Measurements from ENCODE around the gene HHIPL1.

Gene HHIPL1

DNA sequence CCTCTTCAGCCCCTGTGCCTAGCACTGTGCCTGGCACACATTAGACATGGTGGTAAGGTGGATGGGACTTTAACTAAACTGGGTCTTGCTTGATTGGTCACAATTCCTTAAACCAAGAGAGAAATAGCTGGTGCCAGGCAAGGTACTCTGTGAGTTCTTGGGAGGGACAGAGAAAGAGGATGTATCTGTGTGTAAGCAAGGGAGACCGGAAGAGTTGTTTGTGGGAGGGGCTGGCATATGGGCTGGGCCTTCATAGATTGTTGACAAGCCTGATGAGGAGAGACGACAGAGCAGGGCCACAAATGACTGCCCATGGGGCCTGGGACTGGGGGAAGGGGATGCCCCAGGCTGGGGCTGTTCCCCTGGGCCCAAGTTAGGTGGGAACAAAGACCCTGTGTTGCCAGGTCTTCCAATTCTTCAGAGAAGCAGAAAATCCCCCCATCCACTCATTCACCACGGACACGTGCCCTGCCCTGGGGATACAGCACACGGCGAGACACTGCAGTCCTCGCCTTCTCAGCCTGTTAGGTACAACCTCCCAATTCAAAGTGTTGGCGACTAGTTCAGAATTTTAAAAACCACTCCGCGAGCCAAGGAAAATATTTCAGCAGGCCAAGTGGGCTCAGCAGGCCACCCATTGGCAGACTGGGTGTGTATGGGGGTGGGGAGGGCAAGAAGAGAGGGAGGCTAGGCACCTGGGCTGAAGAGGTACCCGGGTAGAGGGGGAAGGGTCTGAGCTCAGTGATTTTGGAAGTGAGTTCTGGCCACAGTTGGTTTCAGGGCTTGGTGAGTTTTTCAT lies 27.8 kb downstream of the HHIPL1 start:
- TF ChIP-seq, protein P1, sequence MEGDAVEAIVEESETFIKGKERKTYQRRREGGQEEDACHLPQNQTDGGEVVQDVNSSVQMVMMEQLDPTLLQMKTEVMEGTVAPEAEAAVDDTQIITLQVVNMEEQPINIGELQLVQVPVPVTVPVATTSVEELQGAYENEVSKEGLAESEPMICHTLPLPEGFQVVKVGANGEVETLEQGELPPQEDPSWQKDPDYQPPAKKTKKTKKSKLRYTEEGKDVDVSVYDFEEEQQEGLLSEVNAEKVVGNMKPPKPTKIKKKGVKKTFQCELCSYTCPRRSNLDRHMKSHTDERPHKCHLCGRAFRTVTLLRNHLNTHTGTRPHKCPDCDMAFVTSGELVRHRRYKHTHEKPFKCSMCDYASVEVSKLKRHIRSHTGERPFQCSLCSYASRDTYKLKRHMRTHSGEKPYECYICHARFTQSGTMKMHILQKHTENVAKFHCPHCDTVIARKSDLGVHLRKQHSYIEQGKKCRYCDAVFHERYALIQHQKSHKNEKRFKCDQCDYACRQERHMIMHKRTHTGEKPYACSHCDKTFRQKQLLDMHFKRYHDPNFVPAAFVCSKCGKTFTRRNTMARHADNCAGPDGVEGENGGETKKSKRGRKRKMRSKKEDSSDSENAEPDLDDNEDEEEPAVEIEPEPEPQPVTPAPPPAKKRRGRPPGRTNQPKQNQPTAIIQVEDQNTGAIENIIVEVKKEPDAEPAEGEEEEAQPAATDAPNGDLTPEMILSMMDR (conservative IDR thresholded peaks at IDR 0.05; ENCODE audit: low read length): no peak
- no peak for TF ChIP-seq EZH2phosphoT487 (IDR thresholded peaks at IDR 0.05; ENCODE audit: borderline replicate concordance)
- H3K4me2 ChIP-seq (ENCODE audit: low read depth, low read length, poor library complexity, severe bottlenecking): no peak overlapping the region
- no peaks in the 10 kb centered on the region for H3K9me2 ChIP-seq (replicated peaks; ENCODE audit: low read depth, low read length)
- H2AFZ ChIP-seq (ENCODE audit: low read length): no peak overlapping the region
- no peaks in the 10 kb centered on the region for H3K27me3 ChIP-seq (ENCODE audit: insufficient read depth, low read length, poor library complexity, severe bottlenecking)
- no peaks in the 10 kb centered on the region for H3K36me3 ChIP-seq (ENCODE audit: insufficient read depth, low read length)
- H3F3A ChIP-seq (ENCODE audit: low read depth): no peaks in the 10 kb centered on the region
- H4K20me1 ChIP-seq (ENCODE audit: insufficient read depth, low read length, poor library complexity, severe bottlenecking): no peaks in the 10 kb centered on the region
- no peaks in the 10 kb centered on the region for H3K79me2 ChIP-seq (ENCODE audit: insufficient read depth, low read length)
- no peak overlapping the region for H3K4me3 ChIP-seq (ENCODE audit: low read length, poor library complexity, severe bottlenecking)
- no peaks in the 10 kb centered on the region for H3K9me3 ChIP-seq (ENCODE audit: insufficient read depth, low read depth, low read length)
- no peaks in the 10 kb centered on the region for H3K4me1 ChIP-seq (ENCODE audit: insufficient read depth, low read length, poor library complexity, severe bottlenecking)
- no peak overlapping the region for H3K9ac ChIP-seq (ENCODE audit: low read depth, low read length, poor library complexity, severe bottlenecking)

DNA sequence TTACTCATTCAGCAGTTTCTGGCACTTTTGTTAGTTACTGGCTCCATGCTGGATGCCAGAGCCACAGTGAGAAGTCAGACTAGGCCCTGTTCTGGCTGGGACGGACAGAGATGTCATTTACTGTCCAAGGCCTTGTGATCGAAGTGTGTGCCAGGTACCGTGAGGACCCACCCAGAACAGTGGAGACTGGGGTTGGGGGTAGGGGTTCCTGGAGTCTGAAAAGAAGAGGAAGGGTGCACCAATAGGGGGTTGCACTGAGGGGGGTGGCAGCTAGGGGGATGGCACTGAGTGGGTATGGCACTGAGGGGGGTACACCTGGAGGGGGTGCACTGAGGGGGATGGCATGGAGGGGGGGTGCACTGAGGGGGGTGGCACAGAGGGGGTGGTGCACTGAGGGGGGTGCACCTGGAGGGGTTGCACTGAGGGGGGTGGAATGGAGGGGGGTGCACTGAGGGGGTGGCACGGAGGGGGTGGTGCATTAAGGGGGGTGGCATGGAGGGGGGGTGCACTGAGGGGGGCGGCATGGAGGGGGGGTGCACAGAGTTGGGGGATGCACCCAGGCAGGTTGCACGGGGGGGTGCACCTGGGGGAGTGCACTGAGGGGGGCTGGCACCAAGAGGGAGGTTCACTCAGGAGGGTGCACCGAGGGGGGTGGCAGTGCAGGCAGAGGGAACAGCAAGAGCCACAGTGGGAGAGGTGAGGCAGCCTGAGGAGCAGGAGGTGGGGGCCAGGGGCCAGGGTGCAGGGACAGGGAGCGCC lies 28.6 kb downstream of the HHIPL1 start:
- no peaks in the 10 kb centered on the region for H3K9me2 ChIP-seq (replicated peaks; ENCODE audit: low read depth, low read length)
- no peaks in the 10 kb centered on the region for H4K20me1 ChIP-seq (ENCODE audit: insufficient read depth, low read length, poor library complexity, severe bottlenecking)
- H3K4me3 ChIP-seq (ENCODE audit: low read length, poor library complexity, severe bottlenecking): no peak overlapping the region
- H3K36me3 ChIP-seq (ENCODE audit: insufficient read depth, low read length): no peaks in the 10 kb centered on the region
- TF ChIP-seq, protein P1 (conservative IDR thresholded peaks at IDR 0.05; ENCODE audit: low read length): no peak
- TF ChIP-seq EZH2phosphoT487 (IDR thresholded peaks at IDR 0.05; ENCODE audit: borderline replicate concordance): no peak
- no peak overlapping the region for H3K9ac ChIP-seq (ENCODE audit: low read depth, low read length, poor library complexity, severe bottlenecking)
- no peaks in the 10 kb centered on the region for H3K27me3 ChIP-seq (ENCODE audit: insufficient read depth, low read length, poor library complexity, severe bottlenecking)
- H3F3A ChIP-seq (ENCODE audit: low read depth): no peaks in the 10 kb centered on the region
- no peaks in the 10 kb centered on the region for H3K4me1 ChIP-seq (ENCODE audit: insufficient read depth, low read length, poor library complexity, severe bottlenecking)
- H3K79me2 ChIP-seq (ENCODE audit: insufficient read depth, low read length): no peaks in the 10 kb centered on the region
- no peak overlapping the region for H3K4me2 ChIP-seq (ENCODE audit: low read depth, low read length, poor library complexity, severe bottlenecking)
- no peaks in the 10 kb centered on the region for H3K9me3 ChIP-seq (ENCODE audit: insufficient read depth, low read depth, low read length)
- no peak overlapping the region for H2AFZ ChIP-seq (ENCODE audit: low read length)

DNA sequence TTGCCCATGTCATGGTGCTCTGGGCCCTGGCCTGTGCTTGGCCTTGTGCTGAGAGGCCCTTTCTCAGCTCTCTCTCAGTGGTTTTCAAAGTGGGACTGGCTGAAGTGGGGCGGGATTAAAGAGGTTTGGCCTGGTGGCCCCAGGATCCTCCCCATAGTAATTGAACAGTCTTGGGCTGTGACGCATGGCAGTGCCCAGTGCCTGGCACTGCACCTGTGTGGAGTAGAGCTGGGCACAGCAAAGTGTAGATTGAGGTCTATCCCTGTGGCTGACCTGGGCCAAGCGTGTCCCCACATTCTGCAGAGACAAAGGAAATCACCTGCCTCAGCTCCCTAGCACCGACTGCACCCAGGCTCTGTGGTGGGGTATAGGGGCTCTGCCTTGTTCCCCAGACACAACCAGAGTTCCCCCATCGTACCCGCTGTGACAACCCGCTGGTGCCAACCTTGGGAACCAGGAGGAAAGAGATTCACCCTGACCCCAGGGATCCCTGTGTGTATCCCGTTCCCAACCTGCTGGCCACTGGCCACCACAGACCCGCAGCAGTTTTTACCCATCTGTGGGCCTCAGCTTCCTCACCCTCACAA lies 29.2 kb downstream of the HHIPL1 start:
- TF ChIP-seq, protein P1 (conservative IDR thresholded peaks at IDR 0.05; ENCODE audit: low read length): no peak
- no peak for TF ChIP-seq EZH2phosphoT487 (IDR thresholded peaks at IDR 0.05; ENCODE audit: borderline replicate concordance)
- H3K9me3 ChIP-seq (ENCODE audit: insufficient read depth, low read depth, low read length): no peaks in the 10 kb centered on the region
- H3K4me3 ChIP-seq (ENCODE audit: low read length, poor library complexity, severe bottlenecking): no peak overlapping the region
- H4K20me1 ChIP-seq (ENCODE audit: insufficient read depth, low read length, poor library complexity, severe bottlenecking): no peaks in the 10 kb centered on the region
- H3F3A ChIP-seq (ENCODE audit: low read depth): no peaks in the 10 kb centered on the region
- no peak overlapping the region for H3K4me2 ChIP-seq (ENCODE audit: low read depth, low read length, poor library complexity, severe bottlenecking)
- no peak overlapping the region for H3K9ac ChIP-seq (ENCODE audit: low read depth, low read length, poor library complexity, severe bottlenecking)
- H3K9me2 ChIP-seq (replicated peaks; ENCODE audit: low read depth, low read length): no peaks in the 10 kb centered on the region
- H3K27me3 ChIP-seq (ENCODE audit: insufficient read depth, low read length, poor library complexity, severe bottlenecking): no peaks in the 10 kb centered on the region
- H2AFZ ChIP-seq (ENCODE audit: low read length): no peak overlapping the region
- H3K79me2 ChIP-seq (ENCODE audit: insufficient read depth, low read length): no peaks in the 10 kb centered on the region
- no peaks in the 10 kb centered on the region for H3K36me3 ChIP-seq (ENCODE audit: insufficient read depth, low read length)
- H3K4me1 ChIP-seq (ENCODE audit: insufficient read depth, low read length, poor library complexity, severe bottlenecking): no peaks in the 10 kb centered on the region

All from Loucy (cell line).